ENCODE data around the gene AP5Z1.
"Not testable (repeated sequence)": the region's sequence is repeated elsewhere in the genome, so short reads cannot be mapped to it uniquely, and the experiment has no call there.

AP5Z1 gene

DNA sequence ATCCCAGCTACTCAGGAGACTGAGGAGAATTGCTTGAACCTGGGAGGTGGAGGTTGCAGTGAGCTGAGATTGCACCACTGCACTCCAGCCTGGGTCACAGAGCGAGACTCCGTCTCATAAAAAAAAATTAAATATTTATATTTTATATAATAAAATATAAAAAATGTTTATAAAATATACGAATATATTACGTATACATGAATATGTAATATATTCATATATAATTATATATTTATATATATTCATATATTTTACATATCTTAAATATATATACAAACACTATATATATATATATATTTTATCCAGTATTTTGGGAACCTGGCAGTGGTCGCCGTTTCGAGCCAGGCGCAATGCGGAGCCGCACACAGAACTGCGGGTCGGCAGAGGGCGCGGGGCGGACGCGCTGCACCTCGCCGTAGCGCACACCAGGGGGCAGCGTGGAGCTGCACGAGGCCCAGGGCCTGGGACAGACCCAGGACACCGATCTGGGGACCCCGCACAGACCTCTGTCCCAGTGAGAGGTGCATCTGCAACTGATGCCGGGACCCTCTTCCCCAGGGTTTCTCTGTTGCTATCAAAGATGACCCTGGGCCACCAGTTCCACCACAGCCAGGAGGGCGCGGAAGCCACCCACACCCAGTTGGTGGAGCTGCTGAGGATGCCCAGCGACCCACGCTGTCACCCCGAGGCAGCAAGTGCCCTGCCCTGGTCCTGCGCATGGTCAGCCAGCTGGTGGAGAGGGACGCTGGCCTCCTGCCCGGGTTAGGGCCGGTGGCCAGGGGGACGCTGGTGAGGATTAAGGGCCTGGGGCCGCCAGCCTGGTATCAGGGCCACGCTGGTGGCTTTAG, 22.7 kb downstream of the AP5Z1 start:
- TF ChIP-seq ZFX (IDR thresholded peaks at IDR 0.05), result no peak
- TF ChIP-seq, protein P1, sequence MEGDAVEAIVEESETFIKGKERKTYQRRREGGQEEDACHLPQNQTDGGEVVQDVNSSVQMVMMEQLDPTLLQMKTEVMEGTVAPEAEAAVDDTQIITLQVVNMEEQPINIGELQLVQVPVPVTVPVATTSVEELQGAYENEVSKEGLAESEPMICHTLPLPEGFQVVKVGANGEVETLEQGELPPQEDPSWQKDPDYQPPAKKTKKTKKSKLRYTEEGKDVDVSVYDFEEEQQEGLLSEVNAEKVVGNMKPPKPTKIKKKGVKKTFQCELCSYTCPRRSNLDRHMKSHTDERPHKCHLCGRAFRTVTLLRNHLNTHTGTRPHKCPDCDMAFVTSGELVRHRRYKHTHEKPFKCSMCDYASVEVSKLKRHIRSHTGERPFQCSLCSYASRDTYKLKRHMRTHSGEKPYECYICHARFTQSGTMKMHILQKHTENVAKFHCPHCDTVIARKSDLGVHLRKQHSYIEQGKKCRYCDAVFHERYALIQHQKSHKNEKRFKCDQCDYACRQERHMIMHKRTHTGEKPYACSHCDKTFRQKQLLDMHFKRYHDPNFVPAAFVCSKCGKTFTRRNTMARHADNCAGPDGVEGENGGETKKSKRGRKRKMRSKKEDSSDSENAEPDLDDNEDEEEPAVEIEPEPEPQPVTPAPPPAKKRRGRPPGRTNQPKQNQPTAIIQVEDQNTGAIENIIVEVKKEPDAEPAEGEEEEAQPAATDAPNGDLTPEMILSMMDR (conservative IDR thresholded peaks at IDR 0.05), result peak; percentile 89

DNA sequence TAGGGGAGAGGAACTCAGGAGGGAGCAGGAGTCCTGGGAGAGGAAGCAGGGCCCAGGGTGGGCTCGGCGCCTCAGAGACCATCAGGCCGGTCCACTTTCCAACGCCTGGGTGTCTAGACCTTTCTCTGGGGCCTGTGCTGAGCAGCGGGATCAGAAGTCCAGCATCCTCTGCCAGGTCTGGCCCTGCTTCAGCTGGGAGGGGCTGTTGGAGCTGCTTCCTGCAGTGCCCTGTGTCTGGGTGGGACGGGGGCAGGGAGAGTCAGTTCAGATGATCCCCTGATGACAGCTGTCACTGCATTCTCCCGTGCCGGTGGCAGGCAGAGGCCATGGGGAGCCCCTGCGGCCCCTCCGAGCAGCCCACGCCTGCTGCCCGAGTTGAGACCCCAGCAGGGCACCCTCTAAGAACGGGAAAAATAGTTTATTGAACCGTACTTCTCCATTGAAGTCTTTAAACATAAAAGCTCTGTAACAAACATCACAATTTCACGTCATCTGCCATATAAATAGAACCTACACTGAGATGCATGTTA, 23.3 kb downstream of the AP5Z1 start:
- H3K27ac ChIP-seq, result no peak overlapping the region
- no peak for TF ChIP-seq ZFX (IDR thresholded peaks at IDR 0.05)
- TF ChIP-seq, protein P1 (conservative IDR thresholded peaks at IDR 0.05), result no peak

More for the DNA sequence above, 22.7 kb downstream of the AP5Z1 start:
- H3K27ac ChIP-seq, result no peak overlapping the region

DNA sequence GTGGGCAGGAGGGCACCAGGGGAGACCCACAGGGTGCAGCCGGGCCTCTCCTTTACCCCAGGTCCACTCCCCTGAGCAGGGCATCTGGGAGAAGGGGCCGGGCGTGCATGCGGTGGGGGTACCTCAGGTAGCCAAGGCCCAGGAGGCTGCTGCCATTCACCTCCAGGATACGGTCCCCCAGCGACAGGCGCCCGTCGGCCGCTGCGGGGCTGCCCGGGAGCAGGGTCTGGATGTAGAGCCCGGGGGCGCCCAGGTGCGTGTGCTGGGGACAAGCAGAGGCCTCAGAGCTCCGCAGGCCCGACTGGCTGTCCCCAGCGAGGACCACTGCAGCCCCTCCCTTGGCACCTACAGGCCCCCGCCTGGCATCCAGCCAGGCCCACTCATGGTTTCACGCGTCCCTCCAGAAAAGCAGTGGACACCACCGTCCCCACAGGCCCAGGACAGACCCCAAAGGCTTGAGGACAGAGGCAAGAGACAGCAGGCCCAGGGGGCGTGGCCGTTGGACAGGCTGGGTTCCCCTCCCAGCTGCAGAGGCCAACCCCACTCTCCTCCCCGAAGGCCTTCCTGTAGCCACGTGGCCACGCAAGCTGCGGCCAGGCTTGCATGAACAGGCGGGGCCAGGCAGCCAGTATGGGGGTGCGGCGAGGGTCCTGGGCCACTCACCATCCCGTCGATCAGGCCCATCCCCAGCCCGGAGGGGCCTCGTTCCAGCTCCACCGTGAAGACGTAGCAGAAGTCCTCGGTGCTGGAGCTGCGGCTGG, 24.3 kb downstream of the AP5Z1 start:
- no peak overlapping the region for H3K27ac ChIP-seq
- no peak for TF ChIP-seq ZFX (IDR thresholded peaks at IDR 0.05)
- TF ChIP-seq, protein P1 (conservative IDR thresholded peaks at IDR 0.05), result no peak

DNA sequence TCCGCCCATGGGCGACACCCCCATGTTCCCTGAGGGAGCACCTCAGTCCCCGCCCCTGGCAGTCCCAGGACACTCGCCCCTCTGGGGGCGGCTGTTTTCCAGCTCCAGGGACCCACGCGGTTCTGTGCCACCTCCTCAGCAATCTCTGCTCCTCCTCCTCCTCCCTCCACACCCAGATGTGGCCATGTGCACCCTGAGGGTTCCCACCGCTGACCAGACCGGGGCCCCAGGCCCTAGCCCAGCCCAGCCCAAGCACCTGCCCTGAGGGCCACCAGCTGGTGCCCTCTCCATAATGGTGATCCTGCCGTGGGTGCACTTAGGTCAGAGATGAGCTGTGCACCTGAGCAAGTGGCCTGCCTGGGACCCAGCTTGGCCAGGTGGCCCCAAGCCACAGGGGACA, 25.1 kb downstream of the AP5Z1 start:
- no peak overlapping the region for H3K27ac ChIP-seq
- TF ChIP-seq, protein P1 (conservative IDR thresholded peaks at IDR 0.05), result no peak
- no peak for TF ChIP-seq ZFX (IDR thresholded peaks at IDR 0.05)

DNA sequence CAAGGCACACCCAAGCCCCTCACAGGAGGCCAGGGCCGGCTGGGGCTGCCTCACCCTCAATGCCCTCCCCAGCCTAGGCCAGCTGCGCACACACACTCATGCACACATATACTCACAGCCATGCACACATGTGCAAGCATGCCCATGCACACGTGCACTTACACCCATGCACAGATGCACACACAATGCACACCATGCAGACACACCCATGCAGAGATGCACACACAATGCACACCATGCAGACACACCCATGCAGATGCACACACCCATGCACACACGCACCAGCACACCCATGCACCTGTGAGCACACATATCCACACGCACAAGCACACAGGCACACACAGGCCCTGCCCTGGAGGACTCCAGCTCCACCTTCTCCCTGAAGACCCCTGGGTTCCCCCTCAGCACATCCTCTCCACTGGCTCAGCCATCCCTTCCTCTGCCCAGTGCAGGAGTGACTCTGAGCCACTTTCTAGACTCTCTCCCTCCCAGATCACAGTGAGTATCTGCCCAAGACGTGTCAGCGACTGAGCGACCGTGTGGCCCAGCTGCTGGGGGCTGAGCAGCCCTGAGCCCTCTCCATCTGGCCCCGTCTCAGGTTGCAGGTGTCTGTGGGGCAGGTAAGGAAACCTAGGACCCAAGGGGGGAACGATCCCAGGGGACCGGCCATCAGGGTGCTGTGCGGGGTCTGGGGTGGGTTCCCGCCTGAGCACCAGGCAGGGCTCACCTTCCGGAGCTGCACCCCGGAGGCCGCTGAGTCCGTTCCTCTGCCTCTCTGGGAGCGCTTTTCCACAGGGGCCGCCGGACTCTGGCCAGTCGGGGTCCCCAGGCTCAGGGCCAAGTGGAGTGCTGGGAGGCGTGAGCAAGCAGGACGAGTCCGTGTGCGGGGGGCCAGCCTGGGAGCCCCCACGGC, 25.8 kb downstream of the AP5Z1 start:
- no peak overlapping the region for H3K27ac ChIP-seq
- TF ChIP-seq, protein P1 (conservative IDR thresholded peaks at IDR 0.05), result no peak
- no peak for TF ChIP-seq ZFX (IDR thresholded peaks at IDR 0.05)

DNA sequence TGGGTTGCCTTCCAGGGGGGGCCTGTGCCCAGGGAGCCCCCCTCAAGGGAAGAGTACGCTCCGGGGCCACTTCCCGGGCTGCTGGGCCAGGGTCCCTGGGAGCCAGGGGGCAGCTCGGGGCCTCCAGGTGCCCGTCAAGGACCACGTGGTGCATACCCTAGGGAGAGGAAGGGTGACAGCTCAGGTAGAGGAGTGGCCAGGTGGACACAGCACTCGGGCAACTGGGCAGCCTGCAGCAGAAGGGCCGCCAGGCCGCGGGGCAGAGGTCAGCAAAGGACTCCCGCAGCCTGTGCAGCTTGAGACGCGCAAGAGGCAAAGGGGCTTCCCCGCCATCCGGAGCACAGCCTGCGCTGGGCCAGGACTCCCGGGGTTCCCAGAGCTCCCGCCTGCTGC, 26.4 kb downstream of the AP5Z1 start:
- TF ChIP-seq, protein P1 (conservative IDR thresholded peaks at IDR 0.05), result no peak
- TF ChIP-seq ZFX (IDR thresholded peaks at IDR 0.05), result no peak
- no peak overlapping the region for H3K27ac ChIP-seq

DNA sequence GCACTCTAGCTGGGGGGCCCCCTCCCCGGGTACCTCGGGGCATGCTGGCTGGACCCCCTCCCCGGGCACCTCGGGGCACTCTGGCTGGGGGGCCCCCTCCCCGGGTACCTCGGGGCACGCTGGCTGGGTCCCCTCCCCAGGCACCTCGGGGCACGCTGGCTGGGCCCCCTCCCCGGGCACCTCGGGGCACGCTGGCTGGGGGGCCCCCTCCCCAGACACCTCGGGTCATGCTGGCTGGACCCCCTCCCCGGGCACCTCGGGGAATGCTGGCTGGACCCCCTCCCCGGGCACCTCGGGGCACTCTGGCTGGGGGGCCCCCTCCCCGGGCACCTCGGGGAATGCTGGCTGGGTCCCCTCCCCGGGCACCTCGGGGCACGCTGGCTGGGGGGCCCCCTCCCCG, 27.2 kb downstream of the AP5Z1 start:
- H3K27ac ChIP-seq, result not testable (repeated sequence)

Data from C4-2B (cell line).